Measurements from ENCODE around the gene ADGB. TPM values are rescaled to one million over a fixed set of nuclear protein-coding genes. Genes with fewer than 3 reads are reported as not detected.

Gene ADGB
- total RNA-seq, 1 experiment from 2014 or later, result not detected

GRCh38 chr6:146582857-146583256 is 15.9 kb upstream of the ADGB start:
- Histone ChIP-seq H3K36me3 (ENCODE audit: low read depth, low read length) (no peaks in the 10 kb centered on the region), H3K4me1 (ENCODE audit: insufficient read depth, low read length) (no peaks in the 10 kb centered on the region), H3K9ac (ENCODE audit: low read length) (no peak overlapping the region), H3F3A (ENCODE audit: low read length, unreplicated experiment) (no peaks in the 10 kb centered on the region), H3K9me2 (replicated peaks; ENCODE audit: low read length) (no peaks in the 10 kb centered on the region), H3K27ac (ENCODE audit: low read length) (no peak overlapping the region), H3K4me2 (ENCODE audit: low read length) (no peak overlapping the region), H3K4me3 (ENCODE audit: low read length) (no peak overlapping the region), H4K20me1 (ENCODE audit: low read length) (no peaks in the 10 kb centered on the region), H3K9me3 (ENCODE audit: low read length) (no peaks in the 10 kb centered on the region), H3K27me3 (ENCODE audit: low read length) (no peaks in the 10 kb centered on the region; the same call in 1 of the 2 replicates), H3K79me2 (ENCODE audit: low read length) (no peaks in the 10 kb centered on the region), H2AFZ (ENCODE audit: low read length) (no peak overlapping the region)
- CTCF ChIA-PET, result no interaction called here
- no peak for ATAC-seq
- no TSS peak for BruUV-seq (replicated peaks)
- TF ChIP-seq EZH2 (IDR thresholded peaks at IDR 0.05; ENCODE audit: low read length, unreplicated experiment), result no peak
- no peak for TF ChIP-seq EZH2phosphoT487 (IDR thresholded peaks at IDR 0.05; ENCODE audit: borderline replicate concordance, low read length)
- no peak for TF ChIP-seq CTCF (conservative IDR thresholded peaks at IDR 0.05; ENCODE audit: low read depth, low read length)
- no peak for DNase-seq
- intact Hi-C loops (cut with micrococcal nuclease), result no loop called here
- POLR2A ChIA-PET (ENCODE audit: unreplicated experiment), result no interaction called here

GRCh38 chr6:146583966-146584365 is 14.8 kb upstream of the ADGB start:
- no peaks in the 10 kb centered on the region for H3K79me2 ChIP-seq (ENCODE audit: low read length)
- BruUV-seq (replicated peaks), result no TSS peak
- TF ChIP-seq CTCF (conservative IDR thresholded peaks at IDR 0.05; ENCODE audit: low read depth, low read length) (no peak), EZH2 (IDR thresholded peaks at IDR 0.05; ENCODE audit: low read length, unreplicated experiment) (no peak), EZH2phosphoT487 (IDR thresholded peaks at IDR 0.05; ENCODE audit: borderline replicate concordance, low read length) (no peak)
- ChIA-PET POLR2A (ENCODE audit: unreplicated experiment) (no interaction called here), CTCF (no interaction called here)
- H2AFZ ChIP-seq (ENCODE audit: low read length), result no peak overlapping the region
- H3K36me3 ChIP-seq (ENCODE audit: low read depth, low read length), result no peaks in the 10 kb centered on the region
- intact Hi-C loops (cut with micrococcal nuclease), result no loop called here
- DNase-seq (no peak), ATAC-seq (no peak)
- no peak overlapping the region for H3K4me2 ChIP-seq (ENCODE audit: low read length)
- no peaks in the 10 kb centered on the region for H3K9me3 ChIP-seq (ENCODE audit: low read length)
- H3K27me3 ChIP-seq (ENCODE audit: low read length), result no peaks in the 10 kb centered on the region; the same call in 1 of the 2 replicates
- no peaks in the 10 kb centered on the region for H3F3A ChIP-seq (ENCODE audit: low read length, unreplicated experiment)
- H4K20me1 ChIP-seq (ENCODE audit: low read length), result no peaks in the 10 kb centered on the region
- no peak overlapping the region for H3K4me3 ChIP-seq (ENCODE audit: low read length)
- H3K4me1 ChIP-seq (ENCODE audit: insufficient read depth, low read length), result no peaks in the 10 kb centered on the region
- no peak overlapping the region for H3K27ac ChIP-seq (ENCODE audit: low read length)
- H3K9ac ChIP-seq (ENCODE audit: low read length), result no peak overlapping the region
- H3K9me2 ChIP-seq (replicated peaks; ENCODE audit: low read length), result no peaks in the 10 kb centered on the region

- ChIA-PET POLR2A (ENCODE audit: unreplicated experiment) (no interaction called here), CTCF (no interaction called here)
- Histone ChIP-seq H3K9ac (ENCODE audit: low read length) (no peak overlapping the region), H3K4me1 (ENCODE audit: insufficient read depth, low read length) (no peaks in the 10 kb centered on the region), H3K27ac (ENCODE audit: low read length) (no peak overlapping the region), H3K9me3 (ENCODE audit: low read length) (no peaks in the 10 kb centered on the region), H3F3A (ENCODE audit: low read length, unreplicated experiment) (no peaks in the 10 kb centered on the region), H3K79me2 (ENCODE audit: low read length) (no peaks in the 10 kb centered on the region), H3K4me2 (ENCODE audit: low read length) (no peak overlapping the region), H3K27me3 (ENCODE audit: low read length) (no peaks in the 10 kb centered on the region; the same call in 1 of the 2 replicates), H3K4me3 (ENCODE audit: low read length) (no peak overlapping the region), H4K20me1 (ENCODE audit: low read length) (no peaks in the 10 kb centered on the region), H3K36me3 (ENCODE audit: low read depth, low read length) (no peaks in the 10 kb centered on the region), H2AFZ (ENCODE audit: low read length) (no peak overlapping the region), H3K9me2 (replicated peaks; ENCODE audit: low read length) (no peaks in the 10 kb centered on the region)
- ATAC-seq, result no peak
- no TSS peak for BruUV-seq (replicated peaks)
- TF ChIP-seq EZH2 (IDR thresholded peaks at IDR 0.05; ENCODE audit: low read length, unreplicated experiment) (no peak), EZH2phosphoT487 (IDR thresholded peaks at IDR 0.05; ENCODE audit: borderline replicate concordance, low read length) (no peak), CTCF (conservative IDR thresholded peaks at IDR 0.05; ENCODE audit: low read depth, low read length) (no peak)
- DNase-seq, result no peak
- intact Hi-C loops (cut with micrococcal nuclease), result no loop called here
These were observed 11.3 kb upstream of the ADGB start for GRCh38 chr6:146587459-146587858.
